LNCAP (cell line): Measurements from ENCODE around the gene IGF2R.

ENCODE experiments used
- CTCF ChIP-seq: fragments of 450-650 bp; IDR thresholded peaks from 2 replicates; pipeline ENCODE4 v1.5.1; 2017; ENCODE audit warnings: mild to moderate bottlenecking

IGF2R gene

GRCh38 chr6:159957071-159957673, 11.7 kb upstream of the IGF2R start:
- TF ChIP-seq CTCF: no peak

GRCh38 chr6:159959165-159959975, 9.5 kb upstream of the IGF2R start:
- TF ChIP-seq CTCF: no peak

- no peak for TF ChIP-seq CTCF
These were observed 8.9 kb upstream of the IGF2R start for GRCh38 chr6:159959976-159960384.

- no peak for TF ChIP-seq CTCF
These were observed 8.4 kb upstream of the IGF2R start for GRCh38 chr6:159960485-159960884.

- no peak for TF ChIP-seq CTCF
These were observed 7.4 kb upstream of the IGF2R start for GRCh38 chr6:159961528-159961927.

- TF ChIP-seq CTCF: no peak
These were observed 5.8 kb upstream of the IGF2R start for GRCh38 chr6:159963111-159963510.

- TF ChIP-seq CTCF: no peak
These were observed 4.8 kb upstream of the IGF2R start for GRCh38 chr6:159964046-159964445.
